GM21390 (cell line): ENCODE data around the gene TNFAIP8.

Experiments used
- ATAC-seq: cut with Tn5 transposase; IDR thresholded peaks from one replicate; pipeline ENCODE4 v1.9.1; 2021; ENCODE audit not compliant: unreplicated experiment

TNFAIP8 gene

DNA sequence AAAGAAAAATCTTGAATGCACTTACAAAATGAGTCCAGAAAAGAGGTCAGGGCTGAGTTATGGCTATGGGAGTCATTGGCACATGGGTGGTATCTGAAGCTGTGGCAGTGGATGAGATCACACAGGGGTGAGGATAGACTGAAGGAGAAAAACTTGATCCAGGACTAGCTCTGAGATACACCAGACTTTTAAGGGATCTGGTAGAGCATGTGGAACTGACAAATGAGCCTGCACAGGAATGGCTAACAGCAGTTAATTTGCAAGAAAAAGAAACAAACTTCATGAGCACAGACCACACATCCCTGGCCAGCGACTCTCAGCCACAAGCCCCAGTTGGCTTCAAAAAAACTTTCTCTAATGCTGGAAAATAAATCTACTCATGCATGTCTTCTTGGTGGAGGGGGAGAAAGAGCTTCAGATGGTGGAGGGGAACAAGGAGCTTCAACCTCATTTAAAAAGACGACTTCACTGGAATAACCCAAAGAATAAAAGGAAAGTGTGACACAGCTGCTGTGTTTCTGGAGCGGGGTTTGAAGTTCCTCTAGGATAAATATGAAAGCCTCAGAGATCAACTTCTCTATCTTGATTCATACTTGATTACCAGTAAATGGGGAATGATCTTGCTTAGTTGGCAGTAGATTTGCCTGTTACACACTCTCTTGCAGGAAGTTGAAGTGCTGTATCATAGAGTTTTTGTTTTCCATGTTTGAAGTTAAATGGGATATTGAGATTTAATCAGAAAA lies 33.6 kb downstream of the TNFAIP8 start:
- no peak for ATAC-seq

DNA sequence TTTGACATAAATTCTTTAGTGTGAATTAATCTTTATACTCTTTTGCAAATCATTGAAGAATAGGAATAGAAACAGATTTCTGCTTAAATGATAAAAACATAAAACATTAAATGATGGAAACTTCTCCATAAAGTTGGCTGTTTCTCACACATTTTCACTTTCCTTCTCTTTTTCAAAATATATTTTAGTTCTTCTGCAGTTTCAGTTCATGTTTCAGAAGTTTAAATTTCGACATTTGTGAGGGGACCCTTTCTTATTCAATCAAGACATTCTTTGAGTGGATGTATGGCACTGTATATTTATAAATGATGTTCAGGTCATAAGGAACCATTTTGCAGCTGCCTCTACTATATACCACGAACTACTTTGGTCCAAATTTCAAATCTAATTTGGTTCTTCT lies 34.6 kb downstream of the TNFAIP8 start:
- peak; percentile 21 for ATAC-seq

DNA sequence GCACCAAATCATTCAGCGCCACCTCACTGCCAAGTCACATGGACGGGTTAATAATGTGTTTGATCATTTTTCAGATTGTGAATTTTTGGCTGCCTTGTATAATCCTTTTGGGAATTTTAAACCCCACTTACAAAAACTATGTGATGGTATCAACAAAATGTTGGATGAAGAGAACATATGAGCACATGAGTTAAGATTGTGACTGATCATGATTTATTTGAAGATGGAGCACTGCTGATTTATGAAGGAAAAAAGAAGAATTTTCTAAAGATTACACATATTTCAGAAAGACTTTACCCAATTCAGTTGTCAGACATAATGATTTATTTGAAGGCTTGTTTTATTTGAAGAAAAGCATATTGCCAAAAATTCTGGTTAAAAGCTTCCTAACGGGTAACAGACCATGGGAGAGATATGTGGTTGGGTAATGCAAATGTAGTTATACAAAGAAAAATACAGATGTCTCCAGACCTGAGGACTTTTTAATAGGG lies 37.4 kb downstream of the TNFAIP8 start:
- ATAC-seq: no peak

DNA sequence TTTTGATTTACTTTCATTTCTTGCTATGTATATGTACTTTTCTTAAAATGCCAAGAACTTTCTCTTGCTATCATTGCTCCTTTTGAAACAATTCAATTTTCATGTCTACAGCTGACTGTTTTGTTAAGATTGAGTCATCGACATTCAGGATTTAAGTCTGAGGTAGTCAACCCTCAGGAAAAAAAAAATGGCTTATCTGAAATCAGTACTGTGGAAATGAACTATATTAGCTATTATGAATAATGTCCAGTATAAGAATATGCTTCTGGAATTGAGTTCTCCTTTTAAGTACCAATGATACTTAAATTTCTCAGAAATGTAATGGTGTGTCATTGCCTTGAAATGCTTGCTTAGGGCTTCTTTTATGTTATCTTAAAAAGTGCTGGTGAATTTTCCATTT lies 37.9 kb downstream of the TNFAIP8 start:
- ATAC-seq: no peak

DNA sequence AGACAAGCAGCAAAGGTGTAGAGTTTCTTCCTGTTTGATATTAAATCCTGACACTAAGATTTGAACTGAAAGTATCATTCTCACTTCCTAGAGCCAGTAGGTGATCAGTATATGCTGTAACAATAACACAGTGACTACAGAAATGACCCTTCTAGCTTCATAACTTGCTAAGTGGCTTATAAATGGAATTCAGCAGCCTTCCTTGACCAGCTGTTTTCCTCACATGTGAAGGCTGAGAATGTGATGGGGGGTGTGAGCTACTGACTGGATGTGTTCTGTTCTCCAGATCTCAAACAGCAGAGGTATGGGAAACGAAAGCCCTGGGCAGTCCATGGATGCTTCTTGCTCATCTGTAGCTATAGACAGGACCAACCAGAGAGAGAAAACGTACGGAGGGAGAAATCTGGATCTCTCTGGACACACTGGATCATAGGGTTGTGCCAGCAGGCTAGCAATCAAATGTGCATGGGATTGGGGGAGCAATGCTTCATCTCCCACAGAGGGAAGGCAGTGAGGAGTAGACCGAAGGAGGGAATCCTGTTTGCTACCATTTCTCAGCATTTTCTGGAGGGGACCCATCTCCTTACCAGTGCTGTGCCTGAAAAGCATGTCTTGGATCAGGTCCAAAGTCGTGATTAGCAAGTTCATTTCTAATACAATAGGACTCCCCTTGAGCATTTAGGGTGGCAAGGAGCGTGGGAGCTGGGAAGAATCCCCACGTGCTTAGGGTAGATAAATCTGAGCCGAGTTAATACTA lies 39.4 kb downstream of the TNFAIP8 start:
- peak; percentile 63 for ATAC-seq

DNA sequence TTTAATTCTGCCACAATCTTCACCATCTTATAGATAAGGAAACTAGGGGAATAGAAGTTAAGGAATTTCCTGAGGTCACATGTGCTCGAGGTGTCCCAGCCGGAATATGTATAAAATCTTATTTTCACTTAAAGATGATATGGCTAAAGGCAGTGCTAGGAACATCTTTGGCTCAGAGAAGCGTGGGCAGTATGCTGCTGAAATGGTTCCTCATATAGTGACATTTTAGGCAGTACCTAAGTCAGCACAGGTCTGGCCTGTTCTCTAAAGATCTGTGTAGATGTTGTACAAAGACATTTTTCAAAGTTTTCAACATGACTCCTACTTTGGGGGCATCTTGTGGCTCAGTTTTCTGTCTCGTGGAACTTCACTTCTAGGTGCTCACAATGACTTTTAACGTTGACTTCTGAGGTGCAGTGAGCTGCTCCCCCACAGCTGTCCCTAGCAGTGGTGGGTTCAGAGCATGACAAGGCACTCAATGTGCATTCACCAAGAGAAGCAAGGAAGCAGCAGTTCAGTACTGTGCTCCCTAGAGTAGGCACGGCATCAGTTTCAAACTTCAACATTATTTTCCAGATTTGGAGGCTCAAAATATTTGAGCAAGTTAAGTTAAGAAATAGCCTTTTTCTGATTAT lies 40.3 kb downstream of the TNFAIP8 start:
- ATAC-seq: peak; percentile 19

DNA sequence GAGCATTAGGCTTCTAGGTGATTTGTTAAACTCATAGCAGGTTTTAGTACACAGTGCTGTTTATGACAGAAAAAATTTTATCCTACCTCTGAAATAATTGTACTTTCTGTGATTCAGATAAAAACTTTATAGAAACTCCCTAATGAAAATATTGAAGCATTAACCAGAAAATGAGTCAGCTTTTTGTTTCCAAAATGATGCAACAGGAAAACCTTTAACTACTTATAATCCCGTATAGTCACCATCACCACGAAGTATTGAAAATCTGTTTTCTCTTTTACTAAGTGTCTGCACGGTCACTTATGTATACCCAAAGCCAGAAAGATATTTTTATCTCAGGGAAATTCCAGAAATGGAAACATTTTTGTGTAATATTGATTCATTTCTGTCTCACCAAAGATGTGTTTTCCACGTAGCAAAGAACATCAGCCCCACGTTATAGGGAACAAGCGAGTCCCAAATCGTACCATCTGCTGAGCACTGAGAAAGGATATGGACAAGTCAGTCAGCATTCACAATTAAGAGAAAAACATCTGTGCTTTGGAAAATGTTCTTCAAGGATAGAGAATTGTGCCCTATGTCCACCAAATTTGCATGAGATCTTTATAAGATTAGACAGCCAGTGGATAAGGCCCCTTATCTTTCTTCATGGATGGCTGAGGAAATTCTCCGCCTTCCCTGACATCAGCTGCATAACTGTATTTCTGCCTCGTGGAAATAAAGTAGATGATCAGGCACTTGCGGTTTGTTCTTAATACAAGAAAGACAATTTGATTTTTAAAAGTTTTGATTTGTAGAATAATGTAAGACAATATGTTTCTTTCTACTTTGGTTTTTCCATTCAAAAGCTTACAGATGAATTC lies 41.9 kb downstream of the TNFAIP8 start:
- ATAC-seq: peak; percentile 41

DNA sequence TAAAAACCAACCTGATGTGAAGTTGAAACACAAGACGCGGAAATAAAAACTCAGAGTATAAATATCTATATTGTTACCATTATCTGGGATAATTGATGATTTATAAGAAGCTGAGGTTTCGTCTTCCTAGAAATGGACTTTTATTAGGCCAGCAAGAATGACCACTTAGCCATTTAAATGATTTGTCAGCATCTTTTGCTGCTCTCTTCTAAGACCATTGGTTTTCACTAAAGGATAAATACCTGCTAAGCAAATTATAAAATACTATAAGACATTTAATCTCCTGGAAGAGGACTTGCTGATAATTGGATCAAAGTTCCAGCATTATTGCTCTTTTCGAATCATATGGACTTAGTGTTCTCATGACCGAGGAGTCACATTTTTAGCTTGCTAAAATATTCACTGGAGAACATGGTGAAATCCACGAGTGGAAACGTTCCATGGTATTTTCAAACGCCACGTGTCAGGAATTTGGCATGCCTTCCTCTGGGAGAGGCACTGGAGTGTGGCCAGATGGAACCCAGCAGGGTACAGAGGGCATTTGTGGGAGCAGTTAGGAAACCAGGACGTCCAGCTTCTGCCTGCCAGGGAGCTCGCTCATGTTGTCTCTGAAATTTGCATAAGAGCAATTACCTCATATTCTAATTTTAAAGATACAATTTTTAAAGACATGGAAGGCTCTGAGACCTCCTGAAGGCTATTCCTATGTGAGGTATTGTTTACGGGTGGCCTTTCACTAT lies 43.1 kb downstream of the TNFAIP8 start:
- no peak for ATAC-seq

DNA sequence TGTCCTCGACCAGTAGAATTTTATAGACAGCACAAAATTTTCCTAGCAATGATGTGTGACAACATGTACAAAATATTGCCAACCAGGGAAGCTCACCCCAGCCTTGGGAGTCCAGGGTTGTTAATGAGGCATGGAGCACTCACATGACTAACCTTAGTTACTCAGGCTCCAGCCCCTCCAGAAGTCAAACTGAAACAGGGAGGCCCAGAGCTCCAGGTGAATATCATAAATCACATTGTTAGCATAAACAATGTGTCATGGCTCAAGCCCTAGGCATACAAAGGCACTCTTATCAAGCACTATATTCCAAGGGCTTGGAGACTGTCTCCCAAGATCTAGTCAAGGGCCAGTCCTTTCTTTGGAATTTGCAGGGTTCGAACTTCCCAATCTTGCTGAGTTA lies 44.4 kb downstream of the TNFAIP8 start:
- no peak for ATAC-seq

DNA sequence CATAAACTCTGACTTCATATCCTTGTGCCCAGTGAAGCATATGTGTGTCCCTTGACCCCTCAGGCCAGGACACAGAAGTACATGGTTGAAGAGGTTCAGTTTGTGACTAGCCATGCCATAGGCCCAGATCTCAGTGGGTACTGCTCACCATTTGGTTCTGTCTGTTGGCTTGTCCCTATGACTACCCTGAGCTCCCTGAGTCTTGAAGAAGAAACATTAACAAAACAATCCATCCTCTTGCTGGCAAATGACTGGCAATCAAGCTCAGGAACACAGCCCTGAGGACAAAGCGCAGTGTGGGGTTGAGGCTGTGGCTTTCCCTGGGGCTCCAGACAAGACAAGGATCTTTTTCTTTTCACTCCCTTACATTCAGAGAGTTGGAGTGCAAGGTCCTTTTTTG lies 46.3 kb downstream of the TNFAIP8 start:
- no peak for ATAC-seq

DNA sequence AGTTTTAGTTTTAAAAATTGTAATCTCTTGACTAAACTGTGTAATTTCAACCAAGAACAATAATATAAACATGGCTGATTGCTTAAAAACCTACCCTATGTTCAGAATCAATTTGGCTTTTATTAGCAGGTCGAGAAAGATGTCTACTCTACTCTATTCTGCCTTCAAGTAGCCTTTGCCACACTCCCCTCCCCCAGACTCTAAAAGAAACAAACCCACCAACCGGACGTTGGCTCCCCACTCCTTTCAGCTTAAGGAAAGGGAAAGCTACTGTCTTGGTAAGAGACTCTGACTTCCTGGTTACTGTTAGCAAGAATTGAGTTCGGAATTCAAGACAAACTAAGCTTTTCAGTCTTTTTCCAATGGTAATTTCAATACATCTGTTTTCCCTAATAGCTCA lies 46.7 kb downstream of the TNFAIP8 start:
- ATAC-seq: no peak

DNA sequence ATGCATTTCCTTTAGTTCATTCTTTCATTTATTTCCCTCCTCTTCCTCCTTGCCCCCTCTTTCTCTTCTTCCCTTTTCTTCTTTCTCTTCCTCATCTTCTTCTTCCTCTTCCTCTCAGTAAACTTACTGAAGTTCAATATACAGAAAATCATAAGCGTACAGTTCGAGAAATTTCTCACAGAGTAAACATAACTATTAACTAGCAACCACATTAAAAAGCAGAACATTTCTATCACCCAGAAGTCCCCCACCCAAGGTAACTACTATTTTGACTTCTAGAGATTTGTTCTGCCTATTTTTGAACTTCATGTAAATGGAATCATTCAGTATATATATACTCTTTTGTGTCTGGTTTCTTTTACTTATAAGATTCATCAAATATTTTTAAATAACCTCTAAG lies 48.2 kb downstream of the TNFAIP8 start:
- no peak for ATAC-seq

DNA sequence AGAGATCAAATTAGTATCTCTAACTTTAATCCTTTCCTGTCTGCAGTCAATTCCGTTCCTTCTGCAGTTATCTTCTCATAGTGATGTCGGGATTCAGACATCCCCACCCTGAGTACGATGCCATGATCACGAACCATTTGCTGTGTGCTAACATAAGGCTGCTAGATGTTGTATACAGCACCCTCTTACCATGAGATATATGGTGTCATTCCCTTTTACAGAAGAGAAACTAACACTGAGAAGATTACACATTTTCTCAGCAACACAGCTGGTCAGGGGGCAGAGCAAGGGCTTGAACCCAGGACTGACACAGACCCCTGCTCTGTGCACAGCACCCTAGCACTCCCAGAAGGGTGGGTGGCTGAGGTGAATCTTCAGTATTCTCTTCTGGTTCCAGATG lies 49.6 kb downstream of the TNFAIP8 start:
- peak; percentile 39 for ATAC-seq

DNA sequence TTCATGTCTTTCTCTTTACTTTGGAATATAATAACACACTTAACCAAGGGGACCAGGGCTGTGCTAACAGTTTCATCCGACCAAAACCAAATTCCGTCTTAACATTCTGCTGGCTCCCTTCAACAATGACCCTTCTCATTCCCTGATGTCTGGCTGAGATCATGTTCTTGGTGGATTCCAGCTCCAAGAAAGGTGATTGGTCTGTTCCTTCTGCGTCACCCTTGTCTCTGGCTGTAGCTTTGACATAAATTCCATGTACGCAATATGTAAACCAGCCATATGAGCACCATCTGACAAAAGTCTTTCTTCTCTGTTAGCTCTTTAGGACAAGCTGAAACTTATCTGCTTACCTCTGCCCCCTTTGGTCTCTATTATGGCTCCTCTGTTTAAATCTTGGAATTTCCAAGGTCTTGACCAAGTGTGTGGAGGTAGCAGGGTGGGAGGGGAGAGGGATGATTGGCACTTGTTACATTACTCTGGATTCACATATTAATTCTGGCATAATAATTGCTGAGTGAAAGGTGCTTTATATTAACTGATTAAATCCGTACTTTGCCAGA lies 50.8 kb downstream of the TNFAIP8 start:
- ATAC-seq: no peak

DNA sequence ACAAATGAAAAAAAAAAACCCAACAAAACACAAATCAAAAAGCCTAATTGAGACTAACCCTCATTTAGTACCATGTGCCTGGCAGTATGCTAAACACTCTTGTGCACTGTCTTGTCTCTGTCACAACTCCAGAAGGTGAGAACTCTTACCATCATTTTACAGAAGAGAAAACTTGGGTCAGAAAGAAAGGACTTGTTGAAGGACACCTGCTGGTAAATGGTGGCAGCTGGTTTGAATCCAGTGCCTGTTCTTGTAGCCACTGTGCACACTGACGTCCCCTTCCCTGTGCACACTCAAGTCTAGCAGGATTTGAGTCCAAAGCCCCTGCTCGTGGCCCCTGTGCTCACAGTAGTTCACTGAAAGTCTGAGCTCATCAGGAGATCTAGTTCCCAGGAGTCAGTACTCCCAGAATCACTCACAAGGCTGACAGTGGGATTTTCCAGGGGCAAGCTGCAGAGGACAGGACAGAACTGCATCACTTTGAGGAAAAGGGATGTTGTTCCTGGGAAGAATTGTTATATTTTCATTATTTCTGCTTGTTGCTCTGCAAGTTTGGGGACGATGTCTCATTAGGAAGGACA lies 53.5 kb downstream of the TNFAIP8 start:
- peak; percentile 38 for ATAC-seq

DNA sequence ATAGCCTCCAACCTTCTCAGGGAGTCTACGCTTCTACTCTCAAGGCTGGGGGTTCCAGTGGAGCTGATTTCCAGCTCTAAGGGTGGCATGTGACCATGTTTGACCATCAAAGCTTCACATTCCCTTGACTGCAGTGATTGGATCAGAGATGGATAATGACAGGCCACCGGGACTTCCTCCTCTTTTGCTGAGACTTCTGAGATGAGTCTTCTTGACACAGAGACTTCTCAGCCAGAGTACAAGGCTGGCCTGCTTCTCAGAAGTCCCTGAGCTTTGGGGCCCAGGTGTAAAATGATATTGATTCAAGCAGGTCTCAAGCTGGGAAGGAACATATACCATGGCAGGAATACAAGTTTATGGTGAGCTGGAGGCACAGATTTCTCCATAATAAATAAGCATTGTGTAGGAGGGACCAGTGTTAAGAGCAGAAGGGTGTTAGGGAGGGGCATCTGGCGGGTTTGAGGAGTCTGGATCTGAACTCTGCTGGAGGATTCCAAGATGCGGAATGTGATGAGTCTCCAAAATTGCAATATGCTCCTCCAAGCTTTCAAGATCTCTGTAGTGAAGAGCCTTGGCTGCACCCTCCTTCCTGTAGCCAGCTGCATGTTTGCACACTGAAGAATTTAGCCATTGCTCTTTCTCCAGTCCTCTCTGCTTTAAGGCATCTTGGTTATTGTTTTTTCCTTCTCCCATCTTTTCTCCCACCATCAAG lies 54.8 kb downstream of the TNFAIP8 start:
- ATAC-seq: peak; percentile 34

DNA sequence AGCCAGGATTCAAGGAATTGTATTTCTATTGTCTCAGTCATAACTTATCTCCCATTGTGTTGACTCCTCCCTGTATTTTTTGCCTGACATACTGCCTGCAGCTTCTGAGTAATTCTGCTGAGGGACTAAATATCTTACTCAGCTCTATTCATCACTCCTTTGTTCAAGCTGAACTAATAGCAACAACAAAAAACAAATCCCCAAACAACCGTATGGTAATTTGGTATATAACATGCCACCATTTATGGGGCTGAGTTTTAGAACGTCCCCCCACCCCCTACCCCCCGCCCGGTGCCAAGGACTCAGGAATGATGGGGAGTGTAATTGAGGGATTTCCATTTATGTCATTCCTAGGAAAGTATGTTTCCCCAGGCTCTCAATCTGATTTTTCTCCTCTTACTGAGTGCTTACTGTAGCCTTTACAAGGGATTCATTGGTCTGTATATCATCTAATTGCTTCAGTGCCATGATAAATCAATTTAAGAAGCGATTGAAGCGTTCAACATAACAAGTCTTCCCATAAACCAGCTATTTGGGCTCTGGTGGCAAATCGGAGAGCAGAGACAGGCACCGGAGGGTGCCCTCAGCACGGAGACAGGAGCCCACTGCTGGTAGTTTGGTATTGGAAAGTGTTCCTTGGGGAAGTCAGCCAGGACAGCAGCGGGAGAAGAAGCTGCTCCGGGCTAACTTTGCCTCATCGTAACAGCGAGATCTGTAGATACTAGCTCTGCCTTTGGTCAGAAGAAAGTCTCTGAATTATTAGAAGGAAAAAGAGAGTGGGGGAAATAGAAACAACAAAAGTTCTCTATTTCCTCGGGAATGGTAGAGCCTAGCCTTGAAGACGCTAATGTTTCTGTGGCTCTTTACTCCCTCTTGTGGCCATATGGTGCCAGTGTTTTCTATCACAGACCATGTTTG lies 55.8 kb downstream of the TNFAIP8 start:
- peak; percentile 68 for ATAC-seq
